ENCODE data around the gene SHTN1.
A peak's percentile ranks its signal among the peaks of the same experiment; 100 is the strongest.

The SHTN1 gene

GRCh38 chr10:117005026-117005526, at the start of gene SHTN1:
TSS of gene SHTN1 (minus strand) at chr10:117005187. CDS start at chr10:117005079, 108 bp downstream.
- H3K4me1 ChIP-seq, result peaks cover 28% of the 10 kb centered on the region
- in situ Hi-C loops (cut with MboI; ENCODE audit: low sequenced_read_pairs), result no loop called here
- DNase-seq (ENCODE audit: low spot score in 2 of 2), result peak; percentile 71 to 87
- H3K27me3 ChIP-seq (ENCODE audit: low read depth), result no peaks in the 10 kb centered on the region
- H3K4me3 ChIP-seq, result peak within 1 kb of the TSS; percentile 75
- no peaks in the 10 kb centered on the region for H3K9me3 ChIP-seq
- 0 out of 2 replicates have a peak, but pooled peaks cover 4% of the 10 kb centered on the region for H3K36me3 ChIP-seq (replicated peaks)

- no peaks in the 10 kb centered on the region for H3K4me1 ChIP-seq
These were observed 48.5 kb upstream of the SHTN1 start for GRCh38 chr10:117053482-117053881.

GRCh38 chr10:117047947-117048346, 43.0 kb upstream of the SHTN1 start:
- H3K4me1 ChIP-seq, result no peaks in the 10 kb centered on the region
- no peaks in the 10 kb centered on the region for H3K9me3 ChIP-seq
- no peaks in the 10 kb centered on the region for H3K27me3 ChIP-seq (ENCODE audit: low read depth)
- no peak for DNase-seq (ENCODE audit: low spot score in 2 of 2)
- H3K4me3 ChIP-seq, result no peak overlapping the region
- in situ Hi-C loops (cut with MboI; ENCODE audit: low sequenced_read_pairs), result no loop called here
- H3K36me3 ChIP-seq (replicated peaks), result no peaks in the 10 kb centered on the region

More at GRCh38 chr10:117053482-117053881, 48.5 kb upstream of the SHTN1 start:
- no peaks in the 10 kb centered on the region for H3K9me3 ChIP-seq
- H3K36me3 ChIP-seq (replicated peaks), result no peaks in the 10 kb centered on the region
- no peak overlapping the region for H3K4me3 ChIP-seq
- in situ Hi-C loops (cut with MboI; ENCODE audit: low sequenced_read_pairs), result no loop called here
- peaks cover 4% of the 10 kb centered on the region for H3K27me3 ChIP-seq (ENCODE audit: low read depth)
- DNase-seq (ENCODE audit: low spot score in 2 of 2), result no peak

- in situ Hi-C loops (cut with MboI; ENCODE audit: low sequenced_read_pairs), result no loop called here
These were observed 11.3 kb upstream of the SHTN1 start for GRCh38 chr10:117016266-117016665.

GRCh38 chr10:117014835-117015234, 9.8 kb upstream of the SHTN1 start:
- Histone ChIP-seq H3K36me3 (replicated peaks) (no peaks in the 10 kb centered on the region), H3K4me1 (no peaks in the 10 kb centered on the region), H3K9me3 (no peaks in the 10 kb centered on the region), H3K27me3 (ENCODE audit: low read depth) (no peaks in the 10 kb centered on the region), H3K4me3 (no peak overlapping the region)
- no peak for DNase-seq (ENCODE audit: low spot score in 2 of 2)
- in situ Hi-C loops (cut with MboI; ENCODE audit: low sequenced_read_pairs), result no loop called here

More at GRCh38 chr10:117016266-117016665, 11.3 kb upstream of the SHTN1 start:
- Histone ChIP-seq H3K9me3 (no peaks in the 10 kb centered on the region), H3K36me3 (replicated peaks) (no peaks in the 10 kb centered on the region), H3K27me3 (ENCODE audit: low read depth) (no peaks in the 10 kb centered on the region), H3K4me3 (no peak overlapping the region), H3K4me1 (no peaks in the 10 kb centered on the region)
- no peak for DNase-seq (ENCODE audit: low spot score in 2 of 2)

GRCh38 chr10:117007080-117007479, 2.1 kb upstream of the SHTN1 start:
- Histone ChIP-seq H3K27me3 (ENCODE audit: low read depth) (no peaks in the 10 kb centered on the region), H3K4me1 (peaks cover 22% of the 10 kb centered on the region), H3K9me3 (no peaks in the 10 kb centered on the region), H3K4me3 (no peak overlapping the region), H3K36me3 (replicated peaks) (0 out of 2 replicates have a peak, but pooled peaks cover 4% of the 10 kb centered on the region)
- in situ Hi-C loops (cut with MboI; ENCODE audit: low sequenced_read_pairs), result no loop called here
- peak in 1 of 2 experiments; percentile 16 for DNase-seq (ENCODE audit: low spot score in 2 of 2)

- Histone ChIP-seq H3K4me3 (peak overlapping the region; percentile 75), H3K36me3 (replicated peaks) (0 out of 2 replicates have a peak, but pooled peaks cover 4% of the 10 kb centered on the region), H3K9me3 (no peaks in the 10 kb centered on the region), H3K27me3 (ENCODE audit: low read depth) (no peaks in the 10 kb centered on the region), H3K4me1 (peaks cover 28% of the 10 kb centered on the region)
- peak; percentile 52 to 72 for DNase-seq (ENCODE audit: low spot score in 2 of 2)
- in situ Hi-C loops (cut with MboI; ENCODE audit: low sequenced_read_pairs), result no loop called here
These were observed 604 bp upstream of the SHTN1 start for GRCh38 chr10:117005527-117006055.

- Histone ChIP-seq H3K36me3 (replicated peaks) (0 out of 2 replicates have a peak, but pooled peaks cover 4% of the 10 kb centered on the region), H3K4me3 (peak overlapping the region; percentile 75), H3K4me1 (peaks cover 28% of the 10 kb centered on the region), H3K9me3 (no peaks in the 10 kb centered on the region), H3K27me3 (ENCODE audit: low read depth) (no peaks in the 10 kb centered on the region)
- DNase-seq (ENCODE audit: low spot score in 2 of 2), result peak; percentile 56 to 75
- in situ Hi-C loops (cut with MboI; ENCODE audit: low sequenced_read_pairs), result no loop called here
These were observed 561 bp downstream of the SHTN1 start for GRCh38 chr10:117004227-117005025.

- Histone ChIP-seq H3K9me3 (no peaks in the 10 kb centered on the region), H3K36me3 (replicated peaks) (0 out of 2 replicates have a peak, but pooled peaks cover 4% of the 10 kb centered on the region), H3K4me1 (peaks cover 28% of the 10 kb centered on the region), H3K4me3 (no peak overlapping the region), H3K27me3 (ENCODE audit: low read depth) (no peaks in the 10 kb centered on the region)
- no peak for DNase-seq (ENCODE audit: low spot score in 2 of 2)
- in situ Hi-C loops (cut with MboI; ENCODE audit: low sequenced_read_pairs), result no loop called here
These were observed 1.7 kb downstream of the SHTN1 start for GRCh38 chr10:117003336-117003735.

GRCh38 chr10:117002206-117002605, 2.8 kb downstream of the SHTN1 start:
- Histone ChIP-seq H3K36me3 (replicated peaks) (0 out of 2 replicates have a peak, but pooled peaks cover 4% of the 10 kb centered on the region), H3K4me3 (no peak overlapping the region), H3K9me3 (no peaks in the 10 kb centered on the region), H3K4me1 (peaks cover 28% of the 10 kb centered on the region), H3K27me3 (ENCODE audit: low read depth) (no peaks in the 10 kb centered on the region)
- DNase-seq (ENCODE audit: low spot score in 2 of 2), result no peak
- in situ Hi-C loops (cut with MboI; ENCODE audit: low sequenced_read_pairs), result no loop called here

GRCh38 chr10:117001144-117001543, 3.8 kb downstream of the SHTN1 start:
- H3K4me1 ChIP-seq, result peaks cover 26% of the 10 kb centered on the region
- in situ Hi-C loops (cut with MboI; ENCODE audit: low sequenced_read_pairs), result no loop called here
- H3K4me3 ChIP-seq, result no peak overlapping the region
- DNase-seq (ENCODE audit: low spot score in 2 of 2), result no peak
- H3K36me3 ChIP-seq (replicated peaks), result 0 out of 2 replicates have a peak, but pooled peaks cover 4% of the 10 kb centered on the region
- no peaks in the 10 kb centered on the region for H3K27me3 ChIP-seq (ENCODE audit: low read depth)
- H3K9me3 ChIP-seq, result no peaks in the 10 kb centered on the region

- Histone ChIP-seq H3K36me3 (replicated peaks) (0 out of 2 replicates have a peak, but pooled peaks cover 4% of the 10 kb centered on the region), H3K27me3 (ENCODE audit: low read depth) (no peaks in the 10 kb centered on the region), H3K4me3 (no peak overlapping the region), H3K4me1 (peaks cover 23% of the 10 kb centered on the region), H3K9me3 (no peaks in the 10 kb centered on the region)
- in situ Hi-C loops (cut with MboI; ENCODE audit: low sequenced_read_pairs), result no loop called here
- DNase-seq (ENCODE audit: low spot score in 2 of 2), result no peak
These were observed 4.4 kb downstream of the SHTN1 start for GRCh38 chr10:117000580-117000979.

GRCh38 chr10:116998172-116998571, 6.8 kb downstream of the SHTN1 start:
- no peak overlapping the region for H3K4me3 ChIP-seq
- in situ Hi-C loops (cut with MboI; ENCODE audit: low sequenced_read_pairs), result no loop called here
- DNase-seq (ENCODE audit: low spot score in 2 of 2), result no peak
- H3K27me3 ChIP-seq (ENCODE audit: low read depth), result no peaks in the 10 kb centered on the region
- H3K9me3 ChIP-seq, result no peaks in the 10 kb centered on the region
- H3K36me3 ChIP-seq (replicated peaks), result no peaks in the 10 kb centered on the region
- H3K4me1 ChIP-seq, result peaks cover 20% of the 10 kb centered on the region

- H3K4me1 ChIP-seq, result peaks cover 24% of the 10 kb centered on the region
- H3K9me3 ChIP-seq, result no peaks in the 10 kb centered on the region
- no peaks in the 10 kb centered on the region for H3K36me3 ChIP-seq (replicated peaks)
- DNase-seq (ENCODE audit: low spot score in 2 of 2), result no peak
- no peak overlapping the region for H3K4me3 ChIP-seq
- in situ Hi-C loops (cut with MboI; ENCODE audit: low sequenced_read_pairs), result no loop called here
- no peaks in the 10 kb centered on the region for H3K27me3 ChIP-seq (ENCODE audit: low read depth)
These were observed 8.0 kb downstream of the SHTN1 start for GRCh38 chr10:116997015-116997414.
